ENCODE measurements around the gene WDR72. TPM values are rescaled to one million over a fixed set of nuclear protein-coding genes. Genes with fewer than 3 reads are reported as not detected.

The WDR72 gene
- total and polyA plus RNA-seq, 2 of the 8 experiments (the other 6 are each of a cell fraction or from before 2014, with no cell fraction given) = 1.2 to 1.9 TPM

DNA sequence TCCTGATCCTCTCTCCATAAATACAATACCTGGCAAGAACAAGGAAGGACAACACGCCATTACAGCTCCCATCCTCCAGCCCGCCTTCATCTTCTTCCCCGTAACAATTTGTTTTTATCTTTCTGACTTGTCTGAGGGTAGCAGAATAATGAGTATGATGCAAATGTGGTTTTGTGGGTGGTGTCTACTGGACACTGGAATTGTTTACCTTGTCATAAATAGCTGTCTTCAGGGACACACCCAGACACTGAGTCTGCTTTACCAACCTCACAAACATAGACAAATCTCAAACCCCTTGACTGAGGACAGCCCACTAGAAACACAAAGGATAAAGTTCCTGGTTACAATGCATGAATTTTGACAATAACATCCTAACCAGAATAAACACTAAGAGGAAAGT is 13.4 kb downstream of the WDR72 start:
- POLR2A ChIA-PET (ENCODE audit: partially characterized antibody) = no interaction called here
- TF ChIP-seq SAP30 (IDR thresholded peaks at IDR 0.05; ENCODE audit: insufficient read depth, insufficient replicate concordance, low read length) (no peak), CBX8 (IDR thresholded peaks at IDR 0.05; ENCODE audit: borderline replicate concordance, low read depth, low read length) (no peak), KDM5A (IDR thresholded peaks at IDR 0.05; ENCODE audit: low read length) (no peak), POLR2A (IDR thresholded peaks at IDR 0.05; ENCODE audit: control extremely low read depth in 1 of 2, low read depth in 2 of 2, low read length in 2 of 2) (no peak), KDM4A (IDR thresholded peaks at IDR 0.05; ENCODE audit: low read depth, low read length, severe bottlenecking) (no peak), TAF1 (IDR thresholded peaks at IDR 0.05; ENCODE audit: low read depth, low read length) (no peak), SIRT6 (IDR thresholded peaks at IDR 0.05; ENCODE audit: low read length) (no peak)
- no peaks in the 10 kb centered on the region for H3K9me3 ChIP-seq (ENCODE audit: insufficient read depth in 2 of 2, low read depth in 1 of 2, low read length in 1 of 2)

More for the DNA sequence above, 13.4 kb downstream of the WDR72 start:
- Histone ChIP-seq H3K4me2 (ENCODE audit: insufficient read depth in 1 of 2, low read depth in 2 of 2, low read length in 2 of 2) (no peak overlapping the region), H3K27ac (ENCODE audit: low read depth, low read length) (no peak overlapping the region), H4K8ac (ENCODE audit: extremely low read depth, insufficient read depth, low read length) (no peak overlapping the region), H2BK20ac (ENCODE audit: low read length) (no peak overlapping the region), H4K5ac (ENCODE audit: insufficient read length, low read depth, low read length) (no peak overlapping the region), H3K79me1 (ENCODE audit: low read depth, low read length) (no peaks in the 10 kb centered on the region), H3K79me2 (ENCODE audit: control insufficient read depth in 1 of 2, insufficient read depth in 2 of 2, low read length in 2 of 2) (no peaks in the 10 kb centered on the region), H3K18ac (ENCODE audit: extremely low read depth, low read length) (no peak overlapping the region), H3K9ac (replicated peaks in 1 of 4; ENCODE audit: extremely low read depth in 1 of 4, low read depth in 3 of 4, low read length in 3 of 4) (no peak overlapping the region), H2AFZ (ENCODE audit: low read length) (no peak overlapping the region), H3K56ac (replicated peaks; ENCODE audit: insufficient read length, low read depth, low read length) (no peak overlapping the region), H2BK15ac (ENCODE audit: low read length) (no peak overlapping the region), H3K27me3 (replicated peaks in 1 of 4; ENCODE audit: control insufficient read depth in 3 of 4, extremely low read depth in 1 of 4, insufficient read depth in 3 of 4, low read length in 3 of 4) (no peaks in the 10 kb centered on the region), H2BK120ac (replicated peaks; ENCODE audit: low read depth, low read length) (no peak overlapping the region), H4K20me1 (replicated peaks in 1 of 2; ENCODE audit: control insufficient read depth in 1 of 2, insufficient read depth in 2 of 2, low read length in 2 of 2) (no peaks in the 10 kb centered on the region), H4K91ac (replicated peaks; ENCODE audit: insufficient read length, low read length) (no peak overlapping the region), H3K4me1 (replicated peaks in 1 of 4; ENCODE audit: control insufficient read depth in 3 of 4, insufficient read depth in 4 of 4, low read length in 3 of 4) (no peaks in the 10 kb centered on the region), H3K36me3 (ENCODE audit: control insufficient read depth in 2 of 4, insufficient read depth in 4 of 4, low read length in 3 of 4) (no peaks in the 10 kb centered on the region), H2BK12ac (ENCODE audit: low read depth, low read length) (no peak overlapping the region), H3K4ac (replicated peaks; ENCODE audit: insufficient read length, low read depth, low read length) (no peak overlapping the region), H3K23ac (ENCODE audit: insufficient read length) (no peak overlapping the region), H2BK5ac (ENCODE audit: low read depth, low read length) (no peak overlapping the region), H3K14ac (ENCODE audit: insufficient read length) (no peak overlapping the region), H3K4me3 (ENCODE audit: extremely low read depth in 1 of 4, insufficient read depth in 2 of 4, low read depth in 3 of 4, low read length in 4 of 4) (no peak overlapping the region), H3K23me2 (ENCODE audit: low read depth, low read length) (no peaks in the 10 kb centered on the region), H2AK5ac (ENCODE audit: low read depth, low read length) (no peak overlapping the region)
- WGBS, 2 experiments (ENCODE audit: extremely low coverage in 1 of 2, insufficient coverage in 1 of 2, insufficient read length in 1 of 2, insufficient replicate concordance in 2 of 2, low coverage in 1 of 2, low lambda C conversion rate in 2 of 2, missing lambda C conversion rate in 1 of 2) = 87% methylated on average over 3 of the region's 3 CpGs; no CpG with 5 or more reads in 1 of the 2 experiments
- CTCF ChIA-PET (ENCODE audit: partially characterized antibody) = interaction anchor here (0.6 kb wide), 1 partner anchor 543 kb away, joined by 4 read pairs; no protein-coding TSS in a partner anchor
- FAIRE-seq (no peak), DNase-seq (ENCODE audit: low read depth in 1 of 2, low spot score in 2 of 2) (no peak)
